Islet of Langerhans (tissue), 1 donor: Measurements from ENCODE around the gene PDSS2.
"Not testable (repeated sequence)": the region's sequence is repeated elsewhere in the genome, so short reads cannot be mapped to it uniquely, and the experiment has no call there.

Source experiments
- FAIRE-seq: peaks from one replicate; lab custom pipeline; 2011; peaks lifted over from hg19 to GRCh38; lab: Jason Lieb, UNC

Gene PDSS2, protein sequence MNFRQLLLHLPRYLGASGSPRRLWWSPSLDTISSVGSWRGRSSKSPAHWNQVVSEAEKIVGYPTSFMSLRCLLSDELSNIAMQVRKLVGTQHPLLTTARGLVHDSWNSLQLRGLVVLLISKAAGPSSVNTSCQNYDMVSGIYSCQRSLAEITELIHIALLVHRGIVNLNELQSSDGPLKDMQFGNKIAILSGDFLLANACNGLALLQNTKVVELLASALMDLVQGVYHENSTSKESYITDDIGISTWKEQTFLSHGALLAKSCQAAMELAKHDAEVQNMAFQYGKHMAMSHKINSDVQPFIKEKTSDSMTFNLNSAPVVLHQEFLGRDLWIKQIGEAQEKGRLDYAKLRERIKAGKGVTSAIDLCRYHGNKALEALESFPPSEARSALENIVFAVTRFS

DNA sequence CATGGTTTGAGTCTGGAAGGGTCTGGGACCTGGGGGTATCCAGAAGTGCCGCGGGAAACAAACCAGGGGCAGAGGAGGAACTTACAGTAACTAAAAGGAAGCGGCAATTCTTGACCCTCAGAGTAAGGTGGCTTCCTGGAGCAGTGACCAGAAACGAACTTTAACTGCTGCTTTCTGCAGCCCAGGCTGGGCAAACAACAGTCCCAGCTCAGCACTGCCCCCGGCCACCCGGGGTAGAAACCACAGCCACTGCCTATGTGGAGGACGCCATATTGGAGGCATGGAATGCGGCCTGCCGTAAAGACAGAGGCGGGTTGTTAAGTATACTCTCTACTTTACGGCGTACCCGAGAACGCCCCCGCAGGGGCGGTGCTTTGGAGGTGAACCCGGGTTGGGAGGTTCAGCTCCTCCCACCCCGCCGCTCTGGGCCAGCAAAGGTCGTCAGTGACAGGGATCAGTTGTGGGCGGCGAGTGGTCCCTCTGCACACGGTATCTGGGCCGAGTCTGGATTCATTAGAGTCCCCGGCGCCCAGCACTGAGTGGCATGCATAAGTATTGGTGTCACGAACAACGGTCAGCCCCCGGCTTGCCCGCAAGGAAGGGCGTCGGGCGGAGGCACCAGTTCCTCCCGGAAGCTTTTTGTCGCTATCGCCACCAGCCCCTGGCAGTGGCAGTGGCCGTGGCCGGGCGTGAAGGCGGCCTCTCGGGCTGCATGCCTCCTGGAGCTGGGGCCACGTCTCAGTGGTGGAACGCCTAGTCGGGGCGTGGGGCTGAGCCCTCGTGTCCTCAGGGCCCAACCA is at the start of gene PDSS2:
Gene PDSS2 (minus strand): TSS at position 282 of the 800 bp plus-strand sequence. CDS start 279 bp downstream, at position 3.
- FAIRE-seq, result peak; percentile 36

GRCh38 chr6:107506145-107506544 is 46.8 kb upstream of the PDSS2 start:
- no peak for FAIRE-seq

- no peak for FAIRE-seq
These were observed 45.1 kb upstream of the PDSS2 start for GRCh38 chr6:107504270-107505026.

- peak; percentile 83 for FAIRE-seq
These were observed 37.7 kb upstream of the PDSS2 start for GRCh38 chr6:107496892-107497684.

- no peak for FAIRE-seq
These were observed 36.6 kb upstream of the PDSS2 start for GRCh38 chr6:107495971-107496370.

- FAIRE-seq, result peak; percentile 51
These were observed 35.9 kb upstream of the PDSS2 start for GRCh38 chr6:107495196-107495643.

DNA sequence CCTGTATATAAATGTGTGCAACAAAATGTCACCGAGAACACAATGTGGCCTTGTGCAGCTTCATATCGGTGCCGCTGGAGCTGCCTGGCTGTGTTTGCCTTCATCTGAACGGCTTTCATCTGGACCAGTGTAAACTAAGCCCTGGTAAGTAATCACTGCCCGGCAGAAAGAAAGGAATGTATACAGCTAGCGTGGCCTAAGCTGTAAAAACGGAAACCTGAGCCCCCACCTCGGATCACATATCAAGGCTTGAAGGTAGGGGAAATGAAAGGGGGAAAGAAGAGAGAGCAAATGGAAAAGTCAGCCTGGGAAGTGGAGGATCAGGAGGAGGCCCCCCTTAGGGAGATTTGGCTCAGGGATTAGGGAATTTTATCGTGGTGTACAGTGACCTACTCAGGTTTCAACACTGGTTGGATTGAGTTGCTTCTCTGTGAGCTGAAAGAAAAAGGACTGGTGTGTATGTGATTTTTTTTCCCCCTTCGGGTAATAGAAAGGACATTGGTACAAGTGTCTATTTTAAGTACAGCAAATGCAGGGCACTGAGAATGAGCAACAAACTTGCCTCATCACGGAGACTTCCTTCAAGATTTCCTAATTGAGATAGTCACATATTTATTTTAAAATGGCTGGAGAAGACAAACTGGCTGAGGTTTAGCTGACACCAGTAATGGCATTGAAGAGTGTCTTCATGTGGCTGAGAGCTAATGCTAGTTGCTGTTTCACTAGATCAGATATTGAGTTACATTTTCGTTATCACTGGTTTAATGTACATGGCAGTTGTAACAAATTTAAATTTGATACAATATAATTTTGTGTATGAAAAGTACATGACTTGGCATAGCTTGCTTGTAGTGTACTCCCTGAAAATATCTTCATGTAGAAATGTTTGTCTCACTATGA is 34.0 kb upstream of the PDSS2 start:
- FAIRE-seq, result peak; percentile 61

DNA sequence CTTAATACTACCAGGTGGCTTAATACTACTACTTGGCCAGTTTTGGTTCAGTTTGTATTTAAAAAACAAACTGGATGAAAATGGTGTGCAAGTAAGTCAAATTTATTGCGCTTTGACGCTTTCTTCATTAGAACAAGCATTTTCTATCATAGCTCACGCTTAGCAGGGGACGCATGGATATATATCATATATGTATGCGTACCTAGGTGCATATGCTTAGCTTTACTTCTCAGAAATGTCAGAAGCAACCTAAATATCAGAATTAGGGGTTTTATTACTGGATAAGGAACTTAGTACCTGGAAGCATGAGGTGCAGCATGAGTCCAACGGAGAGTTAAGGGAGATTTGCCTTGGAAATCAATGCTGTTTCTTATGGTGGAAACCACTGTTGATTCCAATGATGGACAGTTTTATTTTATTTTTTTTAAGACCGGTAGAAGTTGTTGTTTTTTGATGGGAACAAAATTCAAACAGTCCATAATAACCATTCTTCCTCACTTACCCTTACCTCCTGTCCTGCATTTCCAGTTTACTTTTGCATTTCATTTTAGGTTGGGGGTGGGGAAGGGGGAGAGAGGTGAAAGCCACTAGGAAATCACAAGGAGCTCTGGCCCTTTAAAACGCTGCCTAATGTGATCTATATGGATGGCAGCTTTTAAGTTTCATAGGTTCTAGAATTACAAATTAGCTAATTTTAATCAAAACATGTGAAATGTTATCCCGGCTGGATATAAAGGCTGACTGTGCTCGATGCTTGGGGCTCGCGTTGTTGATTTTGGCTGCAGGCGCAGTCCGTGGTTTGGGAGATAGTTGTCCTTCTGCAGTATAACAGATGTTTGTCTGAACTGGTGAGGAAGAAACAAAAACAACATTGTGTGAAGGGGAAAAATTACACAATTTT is 32.6 kb upstream of the PDSS2 start:
- no peak for FAIRE-seq

DNA sequence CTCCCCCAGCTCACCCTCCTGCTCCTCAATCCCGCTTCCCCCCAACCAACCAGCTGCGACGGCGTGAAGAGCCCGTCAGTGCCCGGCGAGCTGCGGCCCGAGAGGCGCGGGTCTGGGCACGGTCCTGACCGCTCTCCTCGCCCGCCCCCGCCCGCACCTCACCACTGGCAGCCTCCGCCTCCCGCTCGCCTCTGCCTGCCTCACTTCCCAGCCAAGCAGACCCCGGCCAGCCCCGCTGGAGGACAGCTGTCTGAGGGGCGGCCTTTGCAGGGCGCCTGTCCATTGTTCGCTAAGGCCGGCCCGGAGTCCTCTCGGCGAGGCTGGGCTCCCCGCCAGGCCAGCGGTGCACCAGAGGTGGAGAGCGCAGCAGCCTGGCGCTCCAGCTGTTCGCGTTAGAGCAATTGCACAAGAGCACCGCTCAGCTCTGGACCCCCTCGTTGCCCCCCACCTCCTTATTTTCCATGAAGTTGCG is 31.8 kb upstream of the PDSS2 start:
- FAIRE-seq, result no peak

GRCh38 chr6:107490566-107491137 is 31.3 kb upstream of the PDSS2 start:
- FAIRE-seq, result no peak

GRCh38 chr6:107489636-107490565 is 30.5 kb upstream of the PDSS2 start, which contains the start of gene SOBP:
SOBP (plus strand) TSS chr6:107490117; CDS start chr6:107490617, 500 bp downstream.
- FAIRE-seq, result no peak

GRCh38 chr6:107488875-107489635 is 29.7 kb upstream of the PDSS2 start:
- no peak for FAIRE-seq

DNA sequence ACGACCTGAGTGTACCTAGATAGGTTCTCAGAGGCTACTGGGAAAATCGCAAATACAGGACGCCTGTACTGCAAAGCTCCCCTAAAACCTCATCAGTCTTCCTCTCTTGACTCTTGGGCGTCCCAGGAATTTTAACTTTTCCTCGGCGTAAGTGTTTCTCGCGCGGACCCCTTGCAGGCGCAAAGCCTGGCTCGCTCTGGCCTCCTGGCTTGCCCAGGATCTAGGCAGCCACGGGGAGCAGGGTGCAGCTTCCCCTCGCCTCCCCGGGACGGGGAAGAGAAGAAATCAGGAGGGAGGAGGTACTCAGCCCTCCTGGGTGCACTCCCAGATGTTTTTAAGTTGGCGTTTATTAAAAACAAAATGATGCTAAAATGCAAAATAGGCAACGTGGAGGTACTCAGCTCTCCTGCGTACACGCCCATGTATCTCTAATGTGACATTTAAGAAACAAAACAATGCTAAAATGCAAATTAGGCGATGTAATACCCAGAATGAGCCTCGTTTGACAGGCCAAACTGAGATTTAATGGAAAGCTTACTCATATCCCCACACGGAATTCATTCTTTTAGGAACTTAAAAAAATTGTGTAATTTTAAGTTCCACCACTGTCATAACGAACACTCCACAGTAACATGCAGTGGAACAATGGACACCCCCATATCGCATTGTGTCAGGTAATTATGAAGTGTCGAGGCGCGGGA is 29.0 kb upstream of the PDSS2 start:
- no peak for FAIRE-seq

DNA sequence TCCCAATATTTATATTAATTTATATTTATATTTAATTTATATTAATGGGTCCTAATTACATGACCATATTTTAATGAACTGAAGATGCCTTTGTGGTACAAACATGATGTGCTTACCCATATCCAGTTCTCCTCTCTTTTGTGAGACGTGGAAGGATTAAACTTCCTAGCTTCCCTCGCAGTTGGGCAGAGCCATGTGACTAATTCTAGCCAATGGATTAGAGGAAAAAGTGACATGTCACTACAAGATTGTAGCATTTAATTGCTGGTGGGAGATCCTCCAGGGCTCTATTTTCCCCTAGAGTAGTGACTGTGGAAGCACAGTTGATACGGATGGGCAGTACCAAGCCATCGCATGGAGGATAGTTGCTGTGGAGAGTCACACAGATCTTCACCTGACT is 25.8 kb upstream of the PDSS2 start:
- FAIRE-seq, result no peak

DNA sequence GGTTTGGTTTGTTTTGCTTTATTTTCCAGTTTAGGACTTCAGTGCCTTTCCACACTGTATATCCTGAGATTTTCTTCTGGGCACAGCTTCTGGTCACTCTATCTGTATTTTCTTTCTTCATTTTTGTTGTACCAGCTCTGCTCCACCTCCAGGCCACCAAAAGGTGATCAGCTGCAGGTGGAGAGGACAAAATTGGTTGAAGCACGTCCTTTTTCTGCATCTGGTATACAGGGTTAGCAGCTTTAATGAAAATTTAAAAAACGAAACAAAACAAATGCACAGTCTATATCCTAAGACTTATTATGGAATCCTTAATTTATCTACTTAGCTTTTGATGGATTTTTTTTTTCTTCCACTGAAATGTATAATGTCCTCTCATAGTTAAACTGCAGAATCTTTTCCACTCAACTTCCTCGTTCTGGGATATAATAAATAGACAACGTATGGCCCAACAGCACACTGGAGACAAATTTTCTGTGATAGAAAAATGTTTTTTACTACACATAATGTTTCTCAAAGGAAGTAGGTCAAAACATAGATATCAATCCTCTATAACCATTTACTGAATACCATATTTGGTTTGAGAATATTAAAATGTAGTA is 19.8 kb upstream of the PDSS2 start:
- no peak for FAIRE-seq

GRCh38 chr6:107475826-107476225 is 16.5 kb upstream of the PDSS2 start:
- FAIRE-seq, result not testable (repeated sequence)
